NCI-H510A (cell line): Measurements from ENCODE around the gene VTA1.

Source experiments
- DNase-seq: peaks from one replicate; lab custom pipeline; 2025; lab: John Stamatoyannopoulos, UW

VTA1 gene

GRCh38 chr6:142271476-142271875 lies 124.4 kb downstream of the VTA1 start:
- no peak for DNase-seq
